GM23338 (cell line): ENCODE results near the gene TMC1. TPM values are rescaled to one million over a fixed set of nuclear protein-coding genes. Genes with fewer than 3 reads are reported as not detected.
"Not testable (repeated sequence)": the region's sequence is repeated elsewhere in the genome, so short reads cannot be mapped to it uniquely, and the experiment has no call there.

Source experiments
- ATAC-seq: fragments of 200-7000 bp; cut with Tn5 transposase; 3 replicates; pipeline ENCODE4 v1.9.1; 2020
- DNase-seq: peaks from one replicate; pipeline ENCODE4 v3.0.0-alpha.2; 2015; ENCODE audit warnings: low spot score
- H2AFZ ChIP-seq: fragments of 200-600 bp; sonication (generic); 2 replicates; pipeline ENCODE4 v1.8.0; 2016; ENCODE audit warnings: antibody characterized with exemption, mild to moderate bottlenecking, moderate library complexity
- H3F3A ChIP-seq: fragments of 200-600 bp; sonication (generic); replicated peaks from 2 replicates; pipeline ENCODE4 v1.8.0; 2017; ENCODE audit warnings: antibody characterized with exemption, mixed run types, low read depth
- H3K27ac ChIP-seq: fragments of 200-600 bp; sonication (generic); 2 replicates; pipeline ENCODE4 v1.6.1; 2016; ENCODE audit warnings: low read depth
- H3K27me3 ChIP-seq: fragments of 200-600 bp; sonication (generic); 2 replicates; pipeline ENCODE4 v1.8.0; 2016; ENCODE audit warnings: mild to moderate bottlenecking, mixed run types, moderate library complexity; ENCODE audit not compliant: insufficient read depth
- H3K36me3 ChIP-seq: fragments of 200-600 bp; sonication (generic); 2 replicates; pipeline ENCODE4 v1.8.0; 2016; ENCODE audit warnings: mild to moderate bottlenecking; ENCODE audit not compliant: insufficient read depth
- H3K4me1 ChIP-seq: fragments of 200-600 bp; sonication (generic); 2 replicates; pipeline ENCODE4 v1.8.0; 2016; ENCODE audit warnings: mild to moderate bottlenecking, moderate library complexity; ENCODE audit not compliant: insufficient read depth
- H3K4me2 ChIP-seq: fragments of 200-600 bp; sonication (generic); 2 replicates; pipeline ENCODE4 v1.7.1; 2017; ENCODE audit warnings: mixed run types
- H3K4me3 ChIP-seq: fragments of 200-600 bp; sonication (generic); 2 replicates; pipeline ENCODE4 v1.6.1; 2016; ENCODE audit warnings: mixed run types
- H3K79me2 ChIP-seq: fragments of 200-600 bp; sonication (generic); replicated peaks from 2 replicates; pipeline ENCODE4 v1.8.0; 2017; ENCODE audit warnings: mild to moderate bottlenecking; ENCODE audit not compliant: insufficient read depth
- H3K9me2 ChIP-seq: fragments of 200-600 bp; sonication (generic); 2 replicates; pipeline ENCODE4 v1.8.0; 2017; ENCODE audit not compliant: insufficient read depth
- H4K20me1 ChIP-seq: fragments of 200-600 bp; sonication (generic); replicated peaks from 2 replicates; pipeline ENCODE4 v1.8.0; 2017; ENCODE audit warnings: mild to moderate bottlenecking; ENCODE audit not compliant: insufficient read depth
- H3K27ac Mint-ChIP-seq: 2 replicates; pipeline ENCODE4 v1.8.0; 2020; ENCODE audit warnings: inconsistent platforms, mild to moderate bottlenecking, moderate library complexity, mixed read lengths
- H3K27me3 Mint-ChIP-seq: 3 replicates; pipeline ENCODE4 v1.8.0; 2022; ENCODE audit warnings: low read depth, mild to moderate bottlenecking, moderate library complexity, mixed read lengths, inconsistent platforms; ENCODE audit not compliant: insufficient read depth, poor library complexity
- H3K36me3 Mint-ChIP-seq: 3 replicates; pipeline ENCODE4 v1.8.0; 2021; ENCODE audit warnings: low read depth, mild to moderate bottlenecking, inconsistent platforms, moderate library complexity, mixed read lengths
- H3K4me1 Mint-ChIP-seq: 3 replicates; pipeline ENCODE4 v1.8.0; 2020; ENCODE audit warnings: mild to moderate bottlenecking, inconsistent platforms, mixed read lengths
- H3K4me3 Mint-ChIP-seq: 3 replicates; pipeline ENCODE4 v1.8.0; 2021; ENCODE audit warnings: moderate library complexity, mild to moderate bottlenecking, inconsistent platforms, mixed read lengths
- H3K9me3 Mint-ChIP-seq: 3 replicates; pipeline ENCODE4 v1.8.0; 2020; ENCODE audit warnings: moderate library complexity, mild to moderate bottlenecking, inconsistent platforms, mixed read lengths
- EZH2phosphoT487 ChIP-seq: fragments of 200-600 bp; sonication (generic); IDR thresholded peaks from one replicate; pipeline ENCODE4 v1.8.1; 2018; ENCODE audit warnings: antibody characterized with exemption; ENCODE audit not compliant: unreplicated experiment
- JUNB ChIP-seq: IDR thresholded peaks from one replicate; pipeline ENCODE4 v1.6.1; 2016; ENCODE audit warnings: antibody characterized with exemption; ENCODE audit not compliant: unreplicated experiment
- POLR2AphosphoS5 ChIP-seq: IDR thresholded peaks from 2 replicates; pipeline ENCODE4 v1.6.1; 2016; ENCODE audit warnings: antibody characterized with exemption, low read depth
- STAT1 ChIP-seq: IDR thresholded peaks from one replicate; pipeline ENCODE4 v1.6.1; 2016; ENCODE audit warnings: antibody characterized with exemption; ENCODE audit not compliant: unreplicated experiment
- polyA plus RNA-seq: library from polyadenylated mRNA; unstranded; fragments of >200 nt; fragmentation: Nextera tagmentation; extraction: Ambion mirVana; gene quantifications from 2 replicates; pipeline ENCODE4 v1.2.1, GENCODE V29; 2016
- total RNA-seq: library from RNA; depleted of rRNA; stranded (reverse); fragments of >200 nt; shearing (Covaris generic); gene quantifications from 2 replicates; pipeline ENCODE4 v1.2.3, GENCODE V29; 2014
- TF ChIP-seq, protein P1 (sequence below): fragments of 250-450 bp; sonication (Bioruptor Pico); IDR thresholded peaks from 2 replicates; pipeline ENCODE4 v1.5.0; 2020; ENCODE audit warnings: mild to moderate bottlenecking, moderate library complexity
- TF ChIP-seq, protein P2 (sequence below), 2 experiments: fragments of 200-600 bp in 1 of 2; sonication (generic) in 1 of 2; conservative IDR thresholded peaks; 2 replicates each; pipeline versions ENCODE4 v1.5.1 to v1.6.1; 2016 to 2017; ENCODE audit warnings: antibody characterized with exemption in 2 of 2, low read depth in 2 of 2, mild to moderate bottlenecking in 2 of 2, moderate library complexity in 1 of 2

The TMC1 gene
- total and polyA plus RNA-seq, 2 experiments from 2014 or later, result 0.61 to 1.2 TPM

DNA sequence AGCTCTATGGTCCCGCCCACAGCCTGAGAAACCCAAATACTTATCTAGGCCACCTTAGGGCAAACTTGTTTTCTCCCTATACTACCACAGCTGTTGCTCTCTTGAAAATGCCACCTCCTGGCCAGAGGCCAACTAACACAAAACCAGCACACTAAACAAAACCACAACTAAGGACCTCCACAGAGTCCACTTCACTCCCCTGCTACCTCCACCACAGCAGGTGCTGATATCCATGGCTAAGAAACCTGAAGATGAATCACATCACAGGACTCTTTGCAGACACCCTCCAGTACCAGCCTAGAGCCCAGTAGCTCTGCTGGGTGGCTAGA lies 323.0 kb downstream of the TMC1 start:
- ATAC-seq (peak; percentile 76), DNase-seq (no peak)
- Mint-ChIP-seq H3K27me3 (peaks cover 2% of the 10 kb centered on the region), H3K27ac (no peak overlapping the region), H3K9me3 (peaks cover 25% of the 10 kb centered on the region), H3K4me3 (no peak overlapping the region), H3K36me3 (peaks cover 12% of the 10 kb centered on the region; the same call in 1 of the 3 replicates), H3K4me1 (no peaks in the 10 kb centered on the region)
- Histone ChIP-seq H3K4me2 (no peak overlapping the region), H3F3A (no peaks in the 10 kb centered on the region), H3K9me2 (no peaks in the 10 kb centered on the region), H3K4me1 (no peaks in the 10 kb centered on the region; the same call in 1 of the 2 replicates), H3K27ac (no peak overlapping the region), H3K4me3 (no peak overlapping the region), H3K27me3 (no peaks in the 10 kb centered on the region), H3K79me2 (no peaks in the 10 kb centered on the region), H2AFZ (peak overlapping the region; percentile 84), H3K36me3 (no peaks in the 10 kb centered on the region), H4K20me1 (no peaks in the 10 kb centered on the region)
- TF ChIP-seq, protein P1, sequence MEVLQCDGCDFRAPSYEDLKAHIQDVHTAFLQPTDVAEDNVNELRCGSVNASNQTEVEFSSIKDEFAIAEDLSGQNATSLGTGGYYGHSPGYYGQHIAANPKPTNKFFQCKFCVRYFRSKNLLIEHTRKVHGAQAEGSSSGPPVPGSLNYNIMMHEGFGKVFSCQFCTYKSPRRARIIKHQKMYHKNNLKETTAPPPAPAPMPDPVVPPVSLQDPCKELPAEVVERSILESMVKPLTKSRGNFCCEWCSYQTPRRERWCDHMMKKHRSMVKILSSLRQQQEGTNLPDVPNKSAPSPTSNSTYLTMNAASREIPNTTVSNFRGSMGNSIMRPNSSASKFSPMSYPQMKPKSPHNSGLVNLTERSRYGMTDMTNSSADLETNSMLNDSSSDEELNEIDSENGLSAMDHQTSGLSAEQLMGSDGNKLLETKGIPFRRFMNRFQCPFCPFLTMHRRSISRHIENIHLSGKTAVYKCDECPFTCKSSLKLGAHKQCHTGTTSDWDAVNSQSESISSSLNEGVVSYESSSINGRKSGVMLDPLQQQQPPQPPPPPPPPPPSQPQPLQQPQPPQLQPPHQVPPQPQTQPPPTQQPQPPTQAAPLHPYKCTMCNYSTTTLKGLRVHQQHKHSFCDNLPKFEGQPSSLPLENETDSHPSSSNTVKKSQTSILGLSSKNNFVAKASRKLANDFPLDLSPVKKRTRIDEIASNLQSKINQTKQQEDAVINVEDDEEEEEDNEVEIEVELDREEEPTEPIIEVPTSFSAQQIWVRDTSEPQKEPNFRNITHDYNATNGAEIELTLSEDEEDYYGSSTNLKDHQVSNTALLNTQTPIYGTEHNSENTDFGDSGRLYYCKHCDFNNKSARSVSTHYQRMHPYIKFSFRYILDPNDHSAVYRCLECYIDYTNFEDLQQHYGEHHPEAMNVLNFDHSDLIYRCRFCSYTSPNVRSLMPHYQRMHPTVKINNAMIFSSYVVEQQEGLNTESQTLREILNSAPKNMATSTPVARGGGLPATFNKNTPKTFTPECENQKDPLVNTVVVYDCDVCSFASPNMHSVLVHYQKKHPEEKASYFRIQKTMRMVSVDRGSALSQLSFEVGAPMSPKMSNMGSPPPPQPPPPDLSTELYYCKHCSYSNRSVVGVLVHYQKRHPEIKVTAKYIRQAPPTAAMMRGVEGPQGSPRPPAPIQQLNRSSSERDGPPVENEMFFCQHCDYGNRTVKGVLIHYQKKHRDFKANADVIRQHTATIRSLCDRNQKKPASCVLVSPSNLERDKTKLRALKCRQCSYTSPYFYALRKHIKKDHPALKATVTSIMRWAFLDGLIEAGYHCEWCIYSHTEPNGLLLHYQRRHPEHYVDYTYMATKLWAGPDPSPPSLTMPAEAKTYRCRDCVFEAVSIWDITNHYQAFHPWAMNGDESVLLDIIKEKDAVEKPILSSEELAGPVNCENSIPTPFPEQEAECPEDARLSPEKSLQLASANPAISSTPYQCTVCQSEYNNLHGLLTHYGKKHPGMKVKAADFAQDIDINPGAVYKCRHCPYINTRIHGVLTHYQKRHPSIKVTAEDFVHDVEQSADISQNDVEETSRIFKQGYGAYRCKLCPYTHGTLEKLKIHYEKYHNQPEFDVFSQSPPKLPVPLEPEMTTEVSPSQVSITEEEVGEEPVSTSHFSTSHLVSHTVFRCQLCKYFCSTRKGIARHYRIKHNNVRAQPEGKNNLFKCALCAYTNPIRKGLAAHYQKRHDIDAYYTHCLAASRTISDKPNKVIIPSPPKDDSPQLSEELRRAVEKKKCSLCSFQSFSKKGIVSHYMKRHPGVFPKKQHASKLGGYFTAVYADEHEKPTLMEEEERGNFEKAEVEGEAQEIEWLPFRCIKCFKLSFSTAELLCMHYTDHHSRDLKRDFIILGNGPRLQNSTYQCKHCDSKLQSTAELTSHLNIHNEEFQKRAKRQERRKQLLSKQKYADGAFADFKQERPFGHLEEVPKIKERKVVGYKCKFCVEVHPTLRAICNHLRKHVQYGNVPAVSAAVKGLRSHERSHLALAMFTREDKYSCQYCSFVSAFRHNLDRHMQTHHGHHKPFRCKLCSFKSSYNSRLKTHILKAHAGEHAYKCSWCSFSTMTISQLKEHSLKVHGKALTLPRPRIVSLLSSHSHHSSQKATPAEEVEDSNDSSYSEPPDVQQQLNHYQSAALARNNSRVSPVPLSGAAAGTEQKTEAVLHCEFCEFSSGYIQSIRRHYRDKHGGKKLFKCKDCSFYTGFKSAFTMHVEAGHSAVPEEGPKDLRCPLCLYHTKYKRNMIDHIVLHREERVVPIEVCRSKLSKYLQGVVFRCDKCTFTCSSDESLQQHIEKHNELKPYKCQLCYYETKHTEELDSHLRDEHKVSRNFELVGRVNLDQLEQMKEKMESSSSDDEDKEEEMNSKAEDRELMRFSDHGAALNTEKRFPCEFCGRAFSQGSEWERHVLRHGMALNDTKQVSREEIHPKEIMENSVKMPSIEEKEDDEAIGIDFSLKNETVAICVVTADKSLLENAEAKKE (CRISPR knock-in tag), result no peak
- TF ChIP-seq, protein P2, sequence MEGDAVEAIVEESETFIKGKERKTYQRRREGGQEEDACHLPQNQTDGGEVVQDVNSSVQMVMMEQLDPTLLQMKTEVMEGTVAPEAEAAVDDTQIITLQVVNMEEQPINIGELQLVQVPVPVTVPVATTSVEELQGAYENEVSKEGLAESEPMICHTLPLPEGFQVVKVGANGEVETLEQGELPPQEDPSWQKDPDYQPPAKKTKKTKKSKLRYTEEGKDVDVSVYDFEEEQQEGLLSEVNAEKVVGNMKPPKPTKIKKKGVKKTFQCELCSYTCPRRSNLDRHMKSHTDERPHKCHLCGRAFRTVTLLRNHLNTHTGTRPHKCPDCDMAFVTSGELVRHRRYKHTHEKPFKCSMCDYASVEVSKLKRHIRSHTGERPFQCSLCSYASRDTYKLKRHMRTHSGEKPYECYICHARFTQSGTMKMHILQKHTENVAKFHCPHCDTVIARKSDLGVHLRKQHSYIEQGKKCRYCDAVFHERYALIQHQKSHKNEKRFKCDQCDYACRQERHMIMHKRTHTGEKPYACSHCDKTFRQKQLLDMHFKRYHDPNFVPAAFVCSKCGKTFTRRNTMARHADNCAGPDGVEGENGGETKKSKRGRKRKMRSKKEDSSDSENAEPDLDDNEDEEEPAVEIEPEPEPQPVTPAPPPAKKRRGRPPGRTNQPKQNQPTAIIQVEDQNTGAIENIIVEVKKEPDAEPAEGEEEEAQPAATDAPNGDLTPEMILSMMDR (conservative IDR thresholded peaks at IDR 0.05; ENCODE audit: low read depth in 2 of 2), result no peak
- TF ChIP-seq EZH2phosphoT487, result no peak
- no peak for TF ChIP-seq JUNB
- no peak for TF ChIP-seq STAT1
- TF ChIP-seq POLR2AphosphoS5, result no peak

DNA sequence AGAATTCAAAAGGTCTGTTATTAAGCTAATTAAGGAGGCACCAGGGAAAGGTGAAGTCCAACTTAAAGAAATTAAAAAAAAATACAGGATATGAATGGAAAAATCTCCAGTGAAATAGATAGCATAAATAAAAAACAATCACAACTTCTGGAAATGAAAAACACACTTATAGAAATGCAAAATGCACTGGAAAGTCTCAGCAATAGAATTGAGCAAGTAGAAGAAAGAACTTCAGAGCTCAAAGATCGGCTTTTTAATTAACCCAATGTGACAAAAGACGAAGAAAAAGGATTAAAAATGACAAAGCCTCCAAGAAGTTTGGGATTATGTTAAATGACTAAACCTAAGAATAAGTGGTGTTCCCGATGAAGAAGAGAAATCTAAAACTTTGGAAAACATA lies 323.6 kb downstream of the TMC1 start:
- H3K79me2 ChIP-seq, H4K20me1 ChIP-seq, H3K9me2 ChIP-seq, DNase-seq, H2AFZ ChIP-seq, H3K4me3 ChIP-seq, H3K4me3 Mint-ChIP-seq, H3K27me3 Mint-ChIP-seq, H3K4me1 Mint-ChIP-seq, H3K4me2 ChIP-seq, H3K27ac ChIP-seq, H3K4me1 ChIP-seq, H3K27ac Mint-ChIP-seq, ATAC-seq, H3K27me3 ChIP-seq, H3F3A ChIP-seq, H3K36me3 ChIP-seq: not testable (repeated sequence)
- Mint-ChIP-seq H3K36me3 (peaks cover 12% of the 10 kb centered on the region; the same call in 1 of the 3 replicates), H3K9me3 (peaks cover 28% of the 10 kb centered on the region)

DNA sequence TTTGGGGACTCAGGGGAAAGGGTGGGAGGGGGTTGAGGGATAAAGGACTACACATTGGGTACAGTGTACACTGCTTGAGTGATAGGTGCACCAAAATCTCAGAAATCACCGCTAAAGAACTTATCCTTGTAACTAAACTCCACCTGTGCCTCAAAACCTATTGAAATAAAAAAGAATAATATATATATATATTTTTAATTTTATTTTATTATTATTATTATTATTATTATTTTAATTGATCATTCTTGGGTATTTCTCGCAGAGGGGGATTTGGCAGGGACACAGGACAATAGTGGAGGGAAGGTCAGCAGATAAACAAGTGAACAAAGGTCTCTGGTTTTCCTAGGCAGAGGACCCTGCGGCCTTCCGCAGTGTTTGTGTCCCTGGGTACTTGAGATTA lies 328.8 kb downstream of the TMC1 start:
- not testable (repeated sequence) for H3K27me3 Mint-ChIP-seq, H3K9me2 ChIP-seq, ATAC-seq, H3F3A ChIP-seq, H3K4me2 ChIP-seq, H3K36me3 ChIP-seq, H3K27ac ChIP-seq, H3K4me1 Mint-ChIP-seq, H3K4me3 ChIP-seq, H2AFZ ChIP-seq, H3K79me2 ChIP-seq, H3K4me1 ChIP-seq, H4K20me1 ChIP-seq, DNase-seq, H3K4me3 Mint-ChIP-seq, H3K27me3 ChIP-seq, H3K27ac Mint-ChIP-seq, H3K36me3 Mint-ChIP-seq
- H3K9me3 Mint-ChIP-seq, result peaks cover 26% of the 10 kb centered on the region
